Mesendoderm (in vitro differentiated cells): ENCODE results near the gene PDE1C.

Experiments used
- DNase-seq: peaks from one replicate; pipeline ENCODE4 v3.0.0; 2013
- H2AK5ac ChIP-seq: 2 replicates; pipeline ENCODE4 v1.6.1; 2013; ENCODE audit warnings: low read length, inconsistent platforms
- H2BK120ac ChIP-seq: 2 replicates; pipeline ENCODE4 v1.6.1; 2013; ENCODE audit warnings: low read depth, mild to moderate bottlenecking, low read length, moderate library complexity, mixed read lengths
- H2BK15ac ChIP-seq: replicated peaks from 2 replicates; pipeline ENCODE4 v1.6.1; 2013; ENCODE audit warnings: low read depth, mild to moderate bottlenecking, moderate library complexity
- H2BK5ac ChIP-seq: 2 replicates; pipeline ENCODE4 v1.6.1; 2013; ENCODE audit warnings: low read length, inconsistent platforms
- H3K18ac ChIP-seq: 2 replicates; pipeline ENCODE4 v1.6.1; 2013; ENCODE audit warnings: mild to moderate bottlenecking, low read length, mixed read lengths
- H3K23ac ChIP-seq: one replicate; pipeline ENCODE4 v1.6.1; 2013; ENCODE audit warnings: low read length
- H3K27ac ChIP-seq: 2 replicates; pipeline ENCODE4 v1.5.1; 2013; ENCODE audit warnings: low read depth, mild to moderate bottlenecking, inconsistent platforms, low read length, moderate library complexity
- H3K27me3 ChIP-seq: 2 replicates; pipeline ENCODE4 v1.6.1; 2013; ENCODE audit warnings: low read length, control low read depth, mild to moderate bottlenecking, inconsistent platforms; ENCODE audit not compliant: insufficient read depth, poor library complexity
- H3K36me3 ChIP-seq: 2 replicates; pipeline ENCODE4 v1.6.1; 2013; ENCODE audit warnings: low read length, inconsistent platforms; ENCODE audit not compliant: control insufficient read depth, insufficient read depth
- H3K4ac ChIP-seq: one replicate; pipeline ENCODE4 v1.6.1; 2013; ENCODE audit warnings: low read depth, mild to moderate bottlenecking, low read length, moderate library complexity
- H3K4me1 ChIP-seq: 2 replicates; pipeline ENCODE4 v1.6.1; 2013; ENCODE audit warnings: low read depth, low read length, inconsistent platforms; ENCODE audit not compliant: control insufficient read depth
- H3K4me2 ChIP-seq: 2 replicates; pipeline ENCODE4 v1.6.1; 2013; ENCODE audit warnings: low read length
- H3K4me3 ChIP-seq: 2 replicates; pipeline ENCODE4 v1.5.1; 2013; ENCODE audit warnings: mild to moderate bottlenecking, low read length
- H3K56ac ChIP-seq: one replicate; pipeline ENCODE4 v1.6.1; 2013; ENCODE audit warnings: low read length
- H3K79me1 ChIP-seq: 2 replicates; pipeline ENCODE4 v1.6.1; 2013; ENCODE audit warnings: low read length, inconsistent platforms
- H3K79me2 ChIP-seq: 2 replicates; pipeline ENCODE4 v1.6.1; 2013; ENCODE audit warnings: mild to moderate bottlenecking, low read length; ENCODE audit not compliant: control insufficient read depth, insufficient read depth
- H3K9ac ChIP-seq: 2 replicates; pipeline ENCODE4 v1.6.1; 2013; ENCODE audit warnings: low read length, inconsistent platforms
- H4K5ac ChIP-seq: one replicate; pipeline ENCODE4 v1.6.1; 2013; ENCODE audit warnings: low read length
- H4K8ac ChIP-seq: one replicate; pipeline ENCODE4 v1.6.1; 2013; ENCODE audit warnings: low read depth, mild to moderate bottlenecking, control low read depth, low read length, moderate library complexity
- WGBS: extraction: QIAGEN DNeasy Blood & Tissue Kit; methylation state at CpG from one replicate; pipeline ENCODE4 v1.1.7; 2013; ENCODE audit warnings: low lambda C conversion rate, missing lambda C conversion rate; ENCODE audit not compliant: insufficient coverage; ENCODE audit errors: extremely low coverage; 5-methylcytosine and 5-hydroxymethylcytosine counted together

Gene PDE1C

GRCh38 chr7:31892099-31892829 lies 177.9 kb downstream of the PDE1C start:
- no peak overlapping the region for H3K4me3 ChIP-seq
- no peak overlapping the region for H3K27ac ChIP-seq
- H2BK15ac ChIP-seq = no peak overlapping the region
- no peak overlapping the region for H3K4ac ChIP-seq
- no peak overlapping the region for H3K9ac ChIP-seq
- H2BK5ac ChIP-seq = no peak overlapping the region
- H3K36me3 ChIP-seq = no peaks in the 10 kb centered on the region
- H4K8ac ChIP-seq = no peak overlapping the region
- no peak overlapping the region for H3K18ac ChIP-seq
- H3K79me2 ChIP-seq = no peaks in the 10 kb centered on the region
- H2AK5ac ChIP-seq = no peak overlapping the region
- peaks cover 11% of the 10 kb centered on the region for H3K4me1 ChIP-seq
- H4K5ac ChIP-seq = no peak overlapping the region
- H3K79me1 ChIP-seq = no peaks in the 10 kb centered on the region
- H2BK120ac ChIP-seq = no peak overlapping the region
- DNase-seq = no peak
- H3K23ac ChIP-seq = no peak overlapping the region
- no peaks in the 10 kb centered on the region for H3K27me3 ChIP-seq
- H3K56ac ChIP-seq = no peak overlapping the region
- H3K4me2 ChIP-seq = no peak overlapping the region
- no CpG with 5 or more reads among the region's 3 CpGs for WGBS

- Histone ChIP-seq H3K4me1 (peaks cover 4% of the 10 kb centered on the region), H2BK15ac (no peak overlapping the region), H3K9ac (no peak overlapping the region), H2BK120ac (no peak overlapping the region), H4K8ac (no peak overlapping the region), H3K27me3 (no peaks in the 10 kb centered on the region), H3K79me2 (no peaks in the 10 kb centered on the region), H3K4ac (no peak overlapping the region), H2BK5ac (no peak overlapping the region), H3K4me2 (no peak overlapping the region), H3K56ac (no peak overlapping the region), H3K23ac (no peak overlapping the region), H3K36me3 (no peaks in the 10 kb centered on the region), H3K18ac (no peak overlapping the region), H4K5ac (peak overlapping the region; percentile 12), H3K27ac (no peak overlapping the region), H2AK5ac (no peak overlapping the region), H3K79me1 (no peaks in the 10 kb centered on the region), H3K4me3 (no peak overlapping the region)
- DNase-seq = no peak
- no CpG with 5 or more reads among the region's 3 CpGs for WGBS
Measured at GRCh38 chr7:31890766-31891165, 179.4 kb downstream of the PDE1C start.

DNA sequence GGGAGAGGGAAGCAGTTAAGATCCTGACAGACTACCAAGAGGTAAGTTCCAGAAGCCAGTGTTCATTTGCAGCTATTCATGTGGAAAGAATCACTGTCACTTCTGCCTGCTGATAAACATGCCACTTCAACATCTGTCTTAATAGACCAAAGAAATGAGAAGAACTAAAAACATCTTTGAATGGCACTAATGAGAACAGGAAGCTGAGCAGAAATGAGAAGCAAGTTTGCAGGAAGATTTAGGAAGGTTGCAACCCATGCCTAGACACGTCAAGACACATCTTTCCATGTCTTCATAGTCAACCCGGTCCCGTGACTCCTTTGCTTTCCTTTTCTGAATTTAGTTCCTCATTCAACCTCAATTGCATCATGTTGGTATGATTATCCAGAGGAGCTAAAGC lies 180.0 kb downstream of the PDE1C start:
- Histone ChIP-seq H3K27ac (no peak overlapping the region), H3K9ac (no peak overlapping the region), H3K27me3 (no peaks in the 10 kb centered on the region), H3K36me3 (no peaks in the 10 kb centered on the region), H2BK120ac (no peak overlapping the region), H3K4me1 (peaks cover 4% of the 10 kb centered on the region), H4K8ac (no peak overlapping the region), H3K18ac (no peak overlapping the region), H3K56ac (no peak overlapping the region), H3K4me2 (no peak overlapping the region), H2BK5ac (no peak overlapping the region), H3K79me1 (no peaks in the 10 kb centered on the region), H4K5ac (no peak overlapping the region), H3K79me2 (no peaks in the 10 kb centered on the region), H2AK5ac (no peak overlapping the region), H3K4me3 (no peak overlapping the region), H2BK15ac (no peak overlapping the region), H3K4ac (no peak overlapping the region), H3K23ac (no peak overlapping the region)
- DNase-seq = no peak
- no CpG with 5 or more reads among the region's 3 CpGs for WGBS

DNA sequence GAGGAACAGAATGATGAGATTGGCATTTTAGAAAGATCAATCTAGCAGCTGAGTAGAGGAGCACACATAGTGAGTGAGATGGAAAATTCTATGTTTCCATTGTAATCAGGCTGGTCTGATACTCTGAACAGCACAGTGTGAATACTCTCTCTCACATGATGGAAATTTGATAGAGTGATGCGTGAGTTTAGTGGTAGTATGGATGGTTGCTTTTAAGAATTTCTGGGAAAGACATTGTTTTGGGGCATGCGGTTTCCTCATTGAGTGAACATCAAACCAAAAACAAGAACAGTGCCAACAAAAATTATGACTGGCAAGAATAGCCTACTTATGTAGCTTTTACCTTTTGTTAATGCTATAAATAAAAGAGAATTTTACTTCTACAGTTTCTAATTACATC lies 183.2 kb downstream of the PDE1C start:
- no peak overlapping the region for H3K4ac ChIP-seq
- no peak overlapping the region for H2AK5ac ChIP-seq
- no peak overlapping the region for H2BK15ac ChIP-seq
- no peak overlapping the region for H3K56ac ChIP-seq
- no peak overlapping the region for H2BK120ac ChIP-seq
- DNase-seq = no peak
- no peak overlapping the region for H4K8ac ChIP-seq
- no peak overlapping the region for H3K9ac ChIP-seq
- no peak overlapping the region for H3K4me2 ChIP-seq
- H3K27ac ChIP-seq = no peak overlapping the region
- no peak overlapping the region for H2BK5ac ChIP-seq
- H3K36me3 ChIP-seq = no peaks in the 10 kb centered on the region
- no peaks in the 10 kb centered on the region for H3K27me3 ChIP-seq
- no peak overlapping the region for H3K18ac ChIP-seq
- H3K79me2 ChIP-seq = no peaks in the 10 kb centered on the region
- no peak overlapping the region for H3K4me3 ChIP-seq
- no peaks in the 10 kb centered on the region for H3K79me1 ChIP-seq
- no peaks in the 10 kb centered on the region for H3K4me1 ChIP-seq
- no peak overlapping the region for H4K5ac ChIP-seq
- H3K23ac ChIP-seq = no peak overlapping the region
- 100% methylated on average over 1 of the region's 2 CpGs for WGBS

GRCh38 chr7:31885171-31885570 lies 185.0 kb downstream of the PDE1C start:
- Histone ChIP-seq H3K27me3 (no peaks in the 10 kb centered on the region), H4K8ac (no peak overlapping the region), H3K4me1 (no peaks in the 10 kb centered on the region), H3K4ac (no peak overlapping the region), H4K5ac (no peak overlapping the region), H3K56ac (no peak overlapping the region), H2BK5ac (no peak overlapping the region), H3K27ac (no peak overlapping the region), H3K4me2 (no peak overlapping the region), H3K9ac (no peak overlapping the region), H3K23ac (no peak overlapping the region), H3K79me2 (no peaks in the 10 kb centered on the region), H3K79me1 (no peaks in the 10 kb centered on the region), H2AK5ac (no peak overlapping the region), H2BK15ac (no peak overlapping the region), H3K4me3 (no peak overlapping the region), H3K36me3 (no peaks in the 10 kb centered on the region), H2BK120ac (no peak overlapping the region), H3K18ac (no peak overlapping the region)
- WGBS = no CpG with 5 or more reads among the region's 2 CpGs
- DNase-seq = no peak

DNA sequence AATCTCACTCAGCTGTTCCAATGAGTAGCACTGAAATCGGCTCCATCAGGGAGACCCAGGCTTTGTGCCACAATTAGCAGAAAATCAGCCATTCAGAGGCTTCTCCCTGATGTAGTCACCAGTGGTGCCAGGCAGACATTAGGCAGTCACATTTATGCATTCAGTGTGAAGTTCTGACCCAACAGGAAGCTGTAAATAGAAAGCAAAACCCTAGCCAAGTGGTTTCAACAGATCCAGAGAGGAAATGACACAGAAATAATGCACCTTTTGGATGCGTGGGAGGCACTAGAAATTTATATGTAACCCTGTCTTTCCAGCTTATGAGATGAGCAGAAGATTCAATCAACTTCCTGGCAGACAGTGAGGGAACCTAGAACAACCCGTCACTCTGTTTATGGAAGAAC lies 186.4 kb downstream of the PDE1C start:
- Histone ChIP-seq H3K27ac (no peak overlapping the region), H3K79me1 (no peaks in the 10 kb centered on the region), H4K8ac (no peak overlapping the region), H3K36me3 (no peaks in the 10 kb centered on the region), H3K4me3 (no peak overlapping the region), H2BK120ac (no peak overlapping the region), H3K79me2 (no peaks in the 10 kb centered on the region), H3K4me2 (no peak overlapping the region), H3K27me3 (no peaks in the 10 kb centered on the region), H2BK5ac (no peak overlapping the region), H4K5ac (no peak overlapping the region), H2BK15ac (no peak overlapping the region), H3K56ac (no peak overlapping the region), H3K9ac (no peak overlapping the region), H3K23ac (no peak overlapping the region), H3K4me1 (no peaks in the 10 kb centered on the region), H2AK5ac (no peak overlapping the region), H3K18ac (no peak overlapping the region), H3K4ac (no peak overlapping the region)
- DNase-seq = no peak
- WGBS = no CpG with 5 or more reads among the region's 3 CpGs
